Posterior vena cava (tissue), 2 donors: Measurements from ENCODE around the gene DYNLT1. TPM values are rescaled to one million over a fixed set of nuclear protein-coding genes. Genes with fewer than 3 reads are reported as not detected.

Experiments
- microRNA-seq, 2 donors: library from miRNA; unstranded; fragments of <30 nt; microRNA quantifications; one replicate each; pipeline ENCODE4 v1.2.0, GENCODE V29; 2020 to 2021; ENCODE audit warnings: borderline microRNAs expressed in 2 of 2
- total RNA-seq, 2 donors: library from RNA; stranded (reverse); fragmentation: NEBNext Ultra II Directional; extraction: Animal tissue kit (Norgen Biotek cat#: 25700); gene quantifications; one replicate each; pipeline ENCODE4 v1.2.1, GENCODE V29; 2021
- donor health status: DM: yes; HTN: yes; CAD: no.
- donor health status: DM: yes; HTN: yes; CAD: no.

The DYNLT1 gene
- total RNA-seq, 2 donors from 2014 or later: 91.3 to 91.4 TPM

Small RNA genes within 50 kb of the gene (microRNA-seq; reads per million reads assigned to microRNA genes)
- 0 reads per million in 2 donors for gene MIR7161

Other genes starting within 250 kb of the DYNLT1 start
- gene TMEM181, start 84.7 kb downstream of the DYNLT1 start, total RNA-seq: 10 to 100 TPM; 24.1 to 30.4 TPM
- 1 to 10 TPM; 2.0 to 6.5 TPM for gene SYTL3, start 5.3 kb upstream of the DYNLT1 start, total RNA-seq
- 10 to 100 TPM; 65.1 to 71.7 TPM for gene EZR, start 174.6 kb upstream of the DYNLT1 start, total RNA-seq